K562 (cell line): ENCODE results near the gene SPATA3. TPM values are rescaled to one million over a fixed set of nuclear protein-coding genes. Genes with fewer than 3 reads are reported as not detected.
A peak's percentile ranks its signal among the peaks of the same experiment; 100 is the strongest.

Experiments
- EWSR1 ChIP-seq: fragments of 450-650 bp; IDR thresholded peaks from 2 replicates; pipeline ENCODE4 v1.6.1; 2018; ENCODE audit warnings: borderline replicate concordance, mild to moderate bottlenecking, low read depth, moderate library complexity; ENCODE audit not compliant: partially characterized antibody
- ILK ChIP-seq: fragments of 450-650 bp; IDR thresholded peaks from 2 replicates; pipeline ENCODE4 v1.6.1; 2016; ENCODE audit warnings: missing genetic modification characterization, low read depth, mild to moderate bottlenecking, missing compliant biosample characterization, moderate library complexity, borderline replicate concordance
- MCM3 ChIP-seq: fragments of 450-650 bp; IDR thresholded peaks from 2 replicates; pipeline ENCODE4 v1.6.1; 2016
- MEF2A ChIP-seq: IDR thresholded peaks from 2 replicates; pipeline ENCODE4 v1.6.1; 2011; ENCODE audit warnings: low read depth, mild to moderate bottlenecking, low read length, moderate library complexity; ENCODE audit not compliant: control insufficient read depth
- NR4A1 ChIP-seq, 2 experiments: fragments of 250-450 bp in 1 of 2; fragments of 450-650 bp in 1 of 2; sonication (Bioruptor Pico) in 1 of 2; IDR thresholded peaks; 2 replicates each; pipeline versions ENCODE4 v1.4.0 to v1.6.1; 2016 to 2020; ENCODE audit warnings: mild to moderate bottlenecking in 2 of 2, missing compliant biosample characterization in 1 of 2, missing genetic modification characterization in 1 of 2, moderate library complexity in 1 of 2
- RREB1 ChIP-seq: fragments of 250-450 bp; sonication (Bioruptor Pico); IDR thresholded peaks from 2 replicates; pipeline ENCODE4 v1.4.0; 2020
- SMARCE1 ChIP-seq: fragments of 450-650 bp; IDR thresholded peaks from 2 replicates; pipeline ENCODE4 v1.7.1; 2016; ENCODE audit warnings: mild to moderate bottlenecking
- STAT5B ChIP-seq: fragments of 250-450 bp; sonication (Bioruptor Pico); IDR thresholded peaks from 2 replicates; pipeline ENCODE4 v1.8.0; 2021; ENCODE audit warnings: mild to moderate bottlenecking, inconsistent platforms
- ZBTB26 ChIP-seq: fragments of 450-650 bp; formaldehyde crosslinking; IDR thresholded peaks from 2 replicates; pipeline ENCODE4 v1.4.0; 2022; ENCODE audit warnings: missing genetic modification characterization
- ZNF311 ChIP-seq: fragments of 250-450 bp; sonication (Bioruptor Pico); IDR thresholded peaks from 2 replicates; pipeline ENCODE4 v1.4.0; 2020; ENCODE audit warnings: mild to moderate bottlenecking, moderate library complexity
- ZNF586 ChIP-seq: fragments of 450-650 bp; formaldehyde crosslinking; conservative IDR thresholded peaks from 2 replicates; pipeline ENCODE4 v1.4.0; 2020; ENCODE audit warnings: mild to moderate bottlenecking, moderate library complexity
- ZNF609 ChIP-seq: sonication (generic); formaldehyde crosslinking; IDR thresholded peaks from 2 replicates; pipeline ENCODE4 v1.8.1; 2023; ENCODE audit warnings: missing genetic modification reagents, mild to moderate bottlenecking, borderline replicate concordance
- polyA plus RNA-seq, 8 experiments: library from polyadenylated mRNA; depleted of rRNA in 4 of 8; stranded (reverse) in 5 of 8; unstranded in 3 of 8; fragments of >200 nt; fragmentation: Nextera tagmentation in 2 of 8; fragmentation: Illumina TruSeq in 1 of 8; extraction: Ambion mirVana in 2 of 8; extraction: Trizol in 1 of 8; gene quantifications; 2 replicates each; pipeline versions ENCODE4 v1.2.1 to v1.2.3, GENCODE V29; 2011 to 2014; ENCODE audit warnings: inconsistent platforms in 1 of 8, missing spikeins in 1 of 8
- total RNA-seq, 7 experiments: library from RNA; depleted of rRNA in 6 of 7; stranded (reverse); fragments of >200 nt in 6 of 7; fragmentation: Illumina TruSeq in 2 of 7; extraction: Trizol in 2 of 7; gene quantifications; 2 replicates each; pipeline versions ENCODE4 v1.2.1 to v1.2.3, GENCODE V29; 2011 to 2021; ENCODE audit warnings: low replicate concordance in 1 of 7

Gene SPATA3
- total and polyA plus RNA-seq, 9 of the 15 experiments (the other 6 are each of a cell fraction or from before 2014, with no cell fraction given): not detected

GRCh38 chr2:231056453-231057416, 60.8 kb downstream of the SPATA3 start, which contains the start of gene PSMD1 (continued):
- TF ChIP-seq RREB1 (CRISPR knock-in tag): no peak
- TF ChIP-seq MEF2A: no peak
- TF ChIP-seq ZNF586 (CRISPR knock-in tag): no peak
- TF ChIP-seq ILK (tag): no peak
- no peak for TF ChIP-seq ZNF311 (CRISPR knock-in tag)
- TF ChIP-seq ZNF609 (CRISPR knock-in tag): no peak
- TF ChIP-seq EWSR1: no peak
- 0 out of 2 replicates have a peak, but pooled peaks have one; percentile 14 for TF ChIP-seq SMARCE1
- TF ChIP-seq STAT5B: no peak
- no peak for TF ChIP-seq NR4A1 (CRISPR knock-in tag; IDR thresholded peaks at IDR 0.05)
- TF ChIP-seq NR4A1 (tag; IDR thresholded peaks at IDR 0.05): no peak
- TF ChIP-seq MCM3: no peak
- TF ChIP-seq ZBTB26 (CRISPR knock-in tag): no peak
